H1 (cell line): ENCODE data around the gene COPZ1. TPM values are rescaled to one million over a fixed set of nuclear protein-coding genes. Genes with fewer than 3 reads are reported as not detected.

Source experiments
- CBX8 ChIP-seq: fragments of 300-800, 300-1000 bp; sonication (generic); IDR thresholded peaks from 2 replicates; pipeline ENCODE4 v1.7.1; 2016; ENCODE audit warnings: low read depth, low read length, borderline replicate concordance
- CHD7 ChIP-seq: fragments of 300-600 bp; sonication (generic); IDR thresholded peaks from 2 replicates; pipeline ENCODE4 v1.7.1; 2012; ENCODE audit warnings: low read length, moderate library complexity, mild to moderate bottlenecking, inconsistent platforms; ENCODE audit not compliant: insufficient replicate concordance
- GTF2F1 ChIP-seq: IDR thresholded peaks from 2 replicates; pipeline ENCODE4 v1.6.1; 2012; ENCODE audit warnings: low read depth, low read length, improper control_type of control experiment, borderline replicate concordance
- KDM1A ChIP-seq: fragments of 200-600, 300-600 bp; sonication (generic); IDR thresholded peaks from 2 replicates; pipeline ENCODE4 v1.7.1; 2016; ENCODE audit warnings: mild to moderate bottlenecking, low read length, borderline replicate concordance
- KDM5A ChIP-seq: fragments of 200-600 bp; IDR thresholded peaks from 2 replicates; pipeline ENCODE4 v1.7.1; 2012; ENCODE audit warnings: mild to moderate bottlenecking, low read length, inconsistent platforms, mixed read lengths
- NRF1 ChIP-seq: IDR thresholded peaks from 2 replicates; pipeline ENCODE4 v1.6.1; 2011; ENCODE audit warnings: mild to moderate bottlenecking, low read depth, low read length, improper control_type of control experiment
- PHF8 ChIP-seq: fragments of 200-600 bp; sonication (generic); conservative IDR thresholded peaks from 2 replicates; pipeline ENCODE4 v1.7.1; 2012; ENCODE audit warnings: low read depth, mild to moderate bottlenecking, inconsistent platforms, low read length, moderate library complexity
- SP2 ChIP-seq: IDR thresholded peaks from 2 replicates; pipeline ENCODE4 v1.6.1; 2012; ENCODE audit warnings: mild to moderate bottlenecking, low read length, inconsistent platforms
- SP4 ChIP-seq: IDR thresholded peaks from 2 replicates; pipeline ENCODE4 v1.6.1; 2012; ENCODE audit warnings: low read length, inconsistent platforms
- TCF12 ChIP-seq: IDR thresholded peaks from 2 replicates; pipeline ENCODE4 v1.6.1; 2011; ENCODE audit warnings: low read depth, mild to moderate bottlenecking, low read length
- polyA plus RNA-seq, 7 experiments: library from polyadenylated mRNA; depleted of rRNA in 3 of 7; stranded (reverse) in 5 of 7; unstranded in 2 of 7; fragments of >200 nt in 5 of 7; fragments of 200-250 nt in 2 of 7; gene quantifications; 1 replicate in 5 of 7; 2 replicates in 1 of 7; 4 replicates in 1 of 7; pipeline versions ENCODE4 v1.2.1 to v1.2.3, GENCODE V29; 2011 to 2013; ENCODE audit warnings: missing spikeins in 2 of 7, mixed read lengths in 2 of 7
- total RNA-seq: library from RNA; stranded (reverse); fragmentation: NEBNext Ultra II Directional; extraction: Animal tissue kit (Norgen Biotek cat#: 25700); gene quantifications from 2 replicates; pipeline ENCODE4 v1.2.1, GENCODE V29; 2021

The COPZ1 gene
- total and polyA plus RNA-seq, 2 of the 8 experiments (the other 6 are each of a cell fraction or from before 2014, with no cell fraction given): 103 to 133 TPM

- TF ChIP-seq CHD7 (no peak), KDM1A (no peak), PHF8 (peak; percentile 87), KDM5A (peak; percentile 94), NRF1 (no peak), CBX8 (no peak), TCF12 (no peak), SP4 (peak; percentile 82), GTF2F1 (no peak), SP2 (peak; percentile 83)
Observed at GRCh38 chr12:54324617-54325441, at the start of gene COPZ1 (continued).
